PC-9 (cell line): ENCODE data around the gene PROSER2. TPM values are rescaled to one million over a fixed set of nuclear protein-coding genes. Genes with fewer than 3 reads are reported as not detected.

Experiments
- BruUV-seq: library from RNA; stranded (reverse); fragments of 400-500 nt; replicated peaks from 2 replicates; lab custom pipeline; 2021; lab: Mats Ljungman, UMichigan
- CTCF ChIA-PET: fragments of 300-600 bp; sonication (Branson Sonifier 250); formaldehyde crosslinking; loops from one replicate; lab custom pipeline; 2022; ENCODE audit warnings: antibody characterized with exemption; lab: Charles Lee
- POLR2A ChIA-PET: fragments of 300-600 bp; sonication (Branson Sonifier 250); formaldehyde crosslinking; loops from one replicate; lab custom pipeline; 2022; ENCODE audit warnings: antibody characterized with exemption; ENCODE audit not compliant: unreplicated experiment; lab: Charles Lee
- DNase-seq, 2 experiments: peaks; one replicate each; pipeline versions ENCODE4 v3.0.0 to v3.0.0-alpha.2; 2015 to 2022; ENCODE audit warnings: mixed read lengths in 1 of 2
- H2AFZ ChIP-seq: fragments of 200-600 bp; sonication (generic); 2 replicates; pipeline ENCODE4 v1.8.1; 2017; ENCODE audit warnings: antibody characterized with exemption
- H3F3A ChIP-seq: fragments of 200-600 bp; sonication (generic); 2 replicates; pipeline ENCODE4 v1.8.1; 2017; ENCODE audit warnings: antibody characterized with exemption, mild to moderate bottlenecking, low read depth; ENCODE audit not compliant: insufficient read depth
- H3K27ac ChIP-seq: fragments of 200-600 bp; sonication (generic); 2 replicates; pipeline ENCODE4 v1.6.1; 2016; ENCODE audit warnings: mixed run types
- H3K27me3 ChIP-seq: fragments of 200-600 bp; sonication (generic); 2 replicates; pipeline ENCODE4 v1.6.1; 2016; ENCODE audit warnings: low read depth, mixed run types; ENCODE audit not compliant: insufficient read depth
- H3K36me3 ChIP-seq: fragments of 200-600 bp; sonication (generic); 2 replicates; pipeline ENCODE4 v1.6.1; 2016; ENCODE audit warnings: low read depth, mixed run types
- H3K4me1 ChIP-seq: fragments of 200-600 bp; sonication (generic); replicated peaks from 2 replicates; pipeline ENCODE4 v1.6.1; 2016; ENCODE audit warnings: mixed run types; ENCODE audit not compliant: insufficient read depth
- H3K4me2 ChIP-seq: fragments of 200-600 bp; sonication (generic); 2 replicates; pipeline ENCODE4 v1.6.1; 2017; ENCODE audit warnings: mixed run types
- H3K4me3 ChIP-seq: fragments of 200-600 bp; sonication (generic); 2 replicates; pipeline ENCODE4 v1.6.1; 2016; ENCODE audit warnings: mixed run types
- H3K79me2 ChIP-seq: fragments of 200-600 bp; sonication (generic); 2 replicates; pipeline ENCODE4 v1.6.1; 2017; ENCODE audit warnings: low read depth, mixed run types
- H3K9me2 ChIP-seq: fragments of 200-600 bp; sonication (generic); 2 replicates; pipeline ENCODE4 v1.8.1; 2017; ENCODE audit warnings: mild to moderate bottlenecking; ENCODE audit not compliant: insufficient read depth
- H3K9me3 ChIP-seq: fragments of 200-600 bp; sonication (generic); 2 replicates; pipeline ENCODE4 v1.8.1; 2016; ENCODE audit warnings: low read depth; ENCODE audit not compliant: insufficient read depth
- H4K20me1 ChIP-seq: fragments of 200-600 bp; sonication (generic); 2 replicates; pipeline ENCODE4 v1.8.1; 2017; ENCODE audit not compliant: insufficient read depth
- CTCF ChIP-seq: fragments of 200-600 bp; sonication (generic); conservative IDR thresholded peaks from 2 replicates; pipeline ENCODE4 v1.6.1; 2017; ENCODE audit warnings: mixed run types, antibody characterized with exemption, mild to moderate bottlenecking, moderate library complexity
- EZH2 ChIP-seq: fragments of 200-600 bp; sonication (generic); IDR thresholded peaks from 2 replicates; pipeline ENCODE4 v1.8.0; 2017; ENCODE audit warnings: antibody characterized with exemption, low read depth
- intact Hi-C: fragments of 100-400 bp; cut with micrococcal nuclease; formaldehyde crosslinking; loops from one replicate; pipeline ENCODE4 v1.10.0; 2022; ENCODE audit not compliant: unreplicated experiment
- total RNA-seq: library from RNA; stranded (reverse); gene quantifications from 2 replicates; pipeline ENCODE4 v1.2.3, GENCODE V29; 2021

PROSER2 gene
- total RNA-seq, 1 experiment from 2014 or later, result 66.6 TPM

- BruUV-seq, result TSS peak; percentile 14
- H4K20me1 ChIP-seq, result peaks cover 8% of the 10 kb centered on the region; the same call in 1 of the 2 replicates
- TF ChIP-seq EZH2 (no peak), CTCF (no peak)
- H2AFZ ChIP-seq, result no peak overlapping the region
- H3K27ac ChIP-seq, result no peak overlapping the region
- H3K36me3 ChIP-seq, result peaks cover 15% of the 10 kb centered on the region; the same call in 1 of the 2 replicates
- H3F3A ChIP-seq, result no peaks in the 10 kb centered on the region; the same call in 1 of the 2 replicates
- H3K4me1 ChIP-seq, result no peaks in the 10 kb centered on the region
- no peaks in the 10 kb centered on the region for H3K27me3 ChIP-seq
- H3K9me3 ChIP-seq, result no peaks in the 10 kb centered on the region
- H3K4me3 ChIP-seq, result no peak overlapping the region
- ChIA-PET POLR2A (no interaction called here), CTCF (interaction anchor here (0.5 to 0.6 kb wide), 2 partner anchors 68 to 424 kb away, joined by 6 to 7 read pairs; no protein-coding TSS in a partner anchor)
- no peak for DNase-seq
- intact Hi-C loops, result no loop called here
- H3K4me2 ChIP-seq, result no peak overlapping the region
- peaks cover 90% of the 10 kb centered on the region for H3K79me2 ChIP-seq
- no peaks in the 10 kb centered on the region for H3K9me2 ChIP-seq
These were observed 31.1 kb downstream of the PROSER2 start for GRCh38 chr10:11854301-11854700.

- Histone ChIP-seq H4K20me1 (no peaks in the 10 kb centered on the region), H3K4me3 (no peak overlapping the region), H3K9me2 (no peaks in the 10 kb centered on the region), H3F3A (no peaks in the 10 kb centered on the region; the same call in 1 of the 2 replicates), H3K27me3 (no peaks in the 10 kb centered on the region), H2AFZ (no peak overlapping the region), H3K27ac (no peak overlapping the region), H3K79me2 (peaks cover 90% of the 10 kb centered on the region), H3K36me3 (peaks cover 15% of the 10 kb centered on the region; the same call in 1 of the 2 replicates), H3K4me1 (no peaks in the 10 kb centered on the region), H3K9me3 (no peaks in the 10 kb centered on the region), H3K4me2 (no peak overlapping the region)
- CTCF ChIA-PET, result no interaction called here
- no peak for DNase-seq
- TF ChIP-seq CTCF (no peak), EZH2 (no peak)
- POLR2A ChIA-PET, result interaction anchor here (0.5 kb wide), 1 partner anchor 25 kb away, joined by 6 read pairs; no protein-coding TSS in a partner anchor
- intact Hi-C loops, result no loop called here
- BruUV-seq, result no TSS peak
These were observed 32.9 kb downstream of the PROSER2 start for GRCh38 chr10:11856089-11856488.

GRCh38 chr10:11856678-11857077, 33.5 kb downstream of the PROSER2 start:
- Histone ChIP-seq H3K9me2 (no peaks in the 10 kb centered on the region), H2AFZ (no peak overlapping the region), H3K27ac (no peak overlapping the region), H3K4me3 (no peak overlapping the region), H3F3A (no peaks in the 10 kb centered on the region; the same call in 1 of the 2 replicates), H3K36me3 (peaks cover 15% of the 10 kb centered on the region; the same call in 1 of the 2 replicates), H3K4me1 (no peaks in the 10 kb centered on the region), H3K4me2 (no peak overlapping the region), H4K20me1 (no peaks in the 10 kb centered on the region), H3K27me3 (no peaks in the 10 kb centered on the region), H3K9me3 (no peaks in the 10 kb centered on the region), H3K79me2 (peaks cover 90% of the 10 kb centered on the region)
- TF ChIP-seq CTCF (no peak), EZH2 (no peak)
- DNase-seq, result no peak
- ChIA-PET POLR2A (no interaction called here), CTCF (no interaction called here)
- intact Hi-C loops, result no loop called here
- no TSS peak for BruUV-seq
